Smooth muscle cell (in vitro differentiated cells): Measurements from ENCODE around the gene P4HA2. TPM values are rescaled to one million over a fixed set of nuclear protein-coding genes. Genes with fewer than 3 reads are reported as not detected.

Experiments
- DNase-seq: peaks from one replicate; lab custom pipeline; 2025; ENCODE audit not compliant: unreplicated experiment; lab: John Stamatoyannopoulos, UW
- H2AFZ ChIP-seq: fragments of 200-600 bp; sonication (generic); 2 replicates; pipeline ENCODE4 v1.6.0; 2016; ENCODE audit warnings: antibody characterized with exemption, low read depth, mild to moderate bottlenecking
- H3F3A ChIP-seq: fragments of 200-600 bp; sonication (generic); 2 replicates; pipeline ENCODE4 v1.6.0; 2017; ENCODE audit warnings: antibody characterized with exemption, low read depth
- H3K27ac ChIP-seq: fragments of 200-600 bp; sonication (generic); 2 replicates; pipeline ENCODE4 v1.5.1; 2016; ENCODE audit warnings: low read depth, mild to moderate bottlenecking
- H3K27me3 ChIP-seq: fragments of 200-600 bp; sonication (generic); 2 replicates; pipeline ENCODE4 v1.6.1; 2016; ENCODE audit warnings: low read depth, mild to moderate bottlenecking
- H3K36me3 ChIP-seq: fragments of 200-600 bp; sonication (generic); 2 replicates; pipeline ENCODE4 v1.5.1; 2016; ENCODE audit warnings: low read depth
- H3K4me1 ChIP-seq: fragments of 200-600 bp; sonication (generic); 2 replicates; pipeline ENCODE4 v1.5.1; 2016; ENCODE audit warnings: low read depth
- H3K4me2 ChIP-seq: fragments of 200-600 bp; sonication (generic); 2 replicates; pipeline ENCODE4 v1.6.0; 2016; ENCODE audit warnings: mild to moderate bottlenecking
- H3K4me3 ChIP-seq: fragments of 200-600 bp; sonication (generic); 2 replicates; pipeline ENCODE4 v1.5.1; 2016; ENCODE audit warnings: mild to moderate bottlenecking
- H3K79me2 ChIP-seq: fragments of 200-600 bp; sonication (generic); 2 replicates; pipeline ENCODE4 v1.6.0; 2016; ENCODE audit warnings: low read depth, mild to moderate bottlenecking
- H3K9ac ChIP-seq: fragments of 200-600 bp; sonication (generic); 2 replicates; pipeline ENCODE4 v1.6.0; 2016; ENCODE audit warnings: low read depth
- H3K9me3 ChIP-seq: fragments of 200-600 bp; sonication (generic); replicated peaks from 2 replicates; pipeline ENCODE4 v1.5.1; 2016; ENCODE audit warnings: low read depth
- H4K20me1 ChIP-seq: fragments of 200-600 bp; sonication (generic); 2 replicates; pipeline ENCODE4 v1.6.0; 2016; ENCODE audit warnings: low read depth
- CTCF ChIP-seq: fragments of 200-600 bp; sonication (generic); IDR thresholded peaks from 2 replicates; pipeline ENCODE4 v1.5.1; 2017; ENCODE audit warnings: borderline replicate concordance, mild to moderate bottlenecking, antibody characterized with exemption; ENCODE audit not compliant: insufficient read depth, poor library complexity, severe bottlenecking
- WGBS: methylation state at CpG from one replicate; pipeline ENCODE4 v1.1.7; 2016; ENCODE audit warnings: low lambda C conversion rate; 5-methylcytosine and 5-hydroxymethylcytosine counted together
- polyA plus RNA-seq: library from polyadenylated mRNA; unstranded; fragments of >200 nt; fragmentation: Nextera tagmentation; extraction: Ambion mirVana; gene quantifications from 2 replicates; pipeline ENCODE4 v1.2.1, GENCODE V29; 2016
- total RNA-seq: library from RNA; depleted of rRNA; stranded (reverse); fragments of >200 nt; gene quantifications from 2 replicates; pipeline ENCODE4 v1.2.3, GENCODE V29; 2014

Gene P4HA2
- total and polyA plus RNA-seq, 2 experiments from 2014 or later = 352 to 707 TPM

GRCh38 chr5:132179405-132179804, 48.2 kb downstream of the P4HA2 start:
- DNase-seq = no peak
- Histone ChIP-seq H3K4me2 (no peak overlapping the region), H3K36me3 (no peaks in the 10 kb centered on the region), H3K27me3 (peaks cover under 1% of the 10 kb centered on the region), H3K9ac (no peak overlapping the region), H3K9me3 (no peaks in the 10 kb centered on the region), H2AFZ (no peak overlapping the region), H3K4me1 (no peaks in the 10 kb centered on the region), H3K4me3 (no peak overlapping the region), H3F3A (no peaks in the 10 kb centered on the region), H3K79me2 (no peaks in the 10 kb centered on the region), H4K20me1 (no peaks in the 10 kb centered on the region), H3K27ac (no peak overlapping the region)
- WGBS = 81% methylated on average over 3 of the region's 3 CpGs
- TF ChIP-seq CTCF = no peak

GRCh38 chr5:132177691-132178149, 49.9 kb downstream of the P4HA2 start:
- no peak for DNase-seq
- no peaks in the 10 kb centered on the region for H3K79me2 ChIP-seq
- no peak overlapping the region for H3K9ac ChIP-seq
- H3K4me3 ChIP-seq = no peak overlapping the region
- peaks cover 13% of the 10 kb centered on the region for H3K27me3 ChIP-seq
- H3K27ac ChIP-seq = no peak overlapping the region
- 83% methylated on average over 6 of the region's 6 CpGs for WGBS
- H3F3A ChIP-seq = no peaks in the 10 kb centered on the region
- no peak for TF ChIP-seq CTCF
- no peaks in the 10 kb centered on the region for H3K4me1 ChIP-seq
- no peak overlapping the region for H3K4me2 ChIP-seq
- H3K9me3 ChIP-seq = no peaks in the 10 kb centered on the region
- H4K20me1 ChIP-seq = no peaks in the 10 kb centered on the region
- no peak overlapping the region for H2AFZ ChIP-seq
- H3K36me3 ChIP-seq = no peaks in the 10 kb centered on the region

GRCh38 chr5:132176987-132177386, 50.7 kb downstream of the P4HA2 start:
- Histone ChIP-seq H4K20me1 (no peaks in the 10 kb centered on the region), H3K4me2 (no peak overlapping the region), H3K4me1 (no peaks in the 10 kb centered on the region), H3K36me3 (no peaks in the 10 kb centered on the region), H3K79me2 (no peaks in the 10 kb centered on the region), H3K9ac (no peak overlapping the region), H3F3A (no peaks in the 10 kb centered on the region), H3K9me3 (no peaks in the 10 kb centered on the region), H3K27me3 (peaks cover 15% of the 10 kb centered on the region), H2AFZ (no peak overlapping the region), H3K27ac (no peak overlapping the region), H3K4me3 (no peak overlapping the region)
- no peak for TF ChIP-seq CTCF
- WGBS = 83% methylated on average over 3 of the region's 3 CpGs
- no peak for DNase-seq

- H3K79me2 ChIP-seq = no peaks in the 10 kb centered on the region
- H3K4me1 ChIP-seq = no peaks in the 10 kb centered on the region
- H3K9me3 ChIP-seq = no peaks in the 10 kb centered on the region
- H3K27ac ChIP-seq = no peak overlapping the region
- H3K36me3 ChIP-seq = no peaks in the 10 kb centered on the region
- no peak overlapping the region for H3K4me2 ChIP-seq
- H2AFZ ChIP-seq = no peak overlapping the region
- H4K20me1 ChIP-seq = no peaks in the 10 kb centered on the region
- H3F3A ChIP-seq = no peaks in the 10 kb centered on the region
- H3K4me3 ChIP-seq = no peak overlapping the region
- no peak for TF ChIP-seq CTCF
- 88% methylated on average over 6 of the region's 6 CpGs for WGBS
- peaks cover 15% of the 10 kb centered on the region for H3K27me3 ChIP-seq
- DNase-seq = no peak
- no peak overlapping the region for H3K9ac ChIP-seq
These were observed 51.1 kb downstream of the P4HA2 start for GRCh38 chr5:132176521-132176945.
